ENCODE results near the gene JAML.

- TF ChIP-seq POLR2A (IDR thresholded peaks at IDR 0.05): no peak
- TF ChIP-seq CTCF (IDR thresholded peaks at IDR 0.05): no peak
Observed at GRCh38 chr11:118180300-118180703, 44.5 kb downstream of the JAML start.
